ENCODE data around the gene BROX. TPM values are rescaled to one million over a fixed set of nuclear protein-coding genes. Genes with fewer than 3 reads are reported as not detected.

The BROX gene
- total RNA-seq, 1 donor from 2014 or later: 32.0 TPM

- no peak for DNase-seq (ENCODE audit: low read depth, low spot score)
Measured at GRCh38 chr1:222772996-222773379, 60.6 kb downstream of the BROX start.

- DNase-seq (ENCODE audit: low read depth, low spot score): no peak
Measured at GRCh38 chr1:222777463-222777862, 65.1 kb downstream of the BROX start.

- peak; percentile 33 for DNase-seq (ENCODE audit: low read depth, low spot score)
Measured at GRCh38 chr1:222777977-222778376, 65.6 kb downstream of the BROX start.

GRCh38 chr1:222781251-222781650, 68.9 kb downstream of the BROX start:
- no peak for DNase-seq (ENCODE audit: low read depth, low spot score)

- DNase-seq (ENCODE audit: low read depth, low spot score): no peak
Measured at GRCh38 chr1:222783051-222783450, 70.7 kb downstream of the BROX start.

GRCh38 chr1:222784371-222784770, 72.0 kb downstream of the BROX start:
- no peak for DNase-seq (ENCODE audit: low read depth, low spot score)

Other genes with a start within 250 kb of the BROX start
- gene HHIPL2, start 164.5 kb upstream of the BROX start, total RNA-seq: not detected in 2 replicates
- gene TAF1A, start 122.6 kb upstream of the BROX start, total RNA-seq: 4.2 and 8.6 TPM in 2 replicates
- gene MIA3, start 94.5 kb upstream of the BROX start, total RNA-seq: 30.3 and 52.9 TPM in 2 replicates
- 52.4 and 57.1 TPM in 2 replicates for gene AIDA, start 73 bp upstream of the BROX start, total RNA-seq
- gene FAM177B, start 24.6 kb downstream of the BROX start, total RNA-seq: not detected in 2 replicates
- gene DISP1, start 102.5 kb downstream of the BROX start, total RNA-seq: 0.99 and 2.1 TPM in 2 replicates

Data from pulmonary artery endothelial cell (primary cell).